ENCODE data around the gene CEP170.
"Not testable (repeated sequence)": the region's sequence is repeated elsewhere in the genome, so short reads cannot be mapped to it uniquely, and the experiment has no call there.

CEP170 gene

DNA sequence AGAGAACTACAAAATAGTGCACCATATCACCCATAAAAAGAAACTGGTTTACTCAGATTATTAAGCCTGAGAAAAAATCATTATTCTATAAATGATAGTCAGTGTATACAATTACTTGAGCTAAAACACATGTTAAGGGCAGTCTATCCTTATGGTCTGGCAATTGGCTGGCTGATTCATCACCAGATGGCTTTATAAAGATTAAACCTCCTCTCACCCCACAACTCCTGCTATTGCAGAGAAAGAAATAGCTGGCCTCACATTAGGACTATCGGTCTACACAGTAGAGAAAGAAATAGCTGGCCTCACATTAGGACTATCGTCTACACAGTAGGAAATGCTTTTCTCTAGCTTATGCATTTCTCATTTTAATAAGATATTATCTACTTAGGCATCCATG lies 21.2 kb downstream of the CEP170 start:
- DNase-seq = no peak

DNA sequence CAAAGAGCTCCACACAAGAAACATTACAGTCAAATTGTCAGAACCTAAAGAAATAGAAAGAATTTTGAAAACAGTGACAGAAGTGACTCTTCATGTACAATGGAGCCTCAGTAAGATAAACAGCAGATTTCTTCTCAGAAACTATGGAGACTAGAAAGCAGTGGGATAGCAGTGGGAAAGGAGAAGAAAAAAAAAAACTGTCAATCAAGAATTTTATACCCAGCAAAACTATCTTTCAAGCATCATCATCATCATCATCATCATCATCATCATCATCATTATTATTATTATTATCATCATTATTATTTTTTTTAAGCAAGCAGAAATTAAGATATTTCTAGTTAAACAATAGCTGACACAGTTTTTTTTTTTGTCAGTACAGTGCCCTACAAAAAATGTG lies 24.2 kb downstream of the CEP170 start:
- DNase-seq = no peak

DNA sequence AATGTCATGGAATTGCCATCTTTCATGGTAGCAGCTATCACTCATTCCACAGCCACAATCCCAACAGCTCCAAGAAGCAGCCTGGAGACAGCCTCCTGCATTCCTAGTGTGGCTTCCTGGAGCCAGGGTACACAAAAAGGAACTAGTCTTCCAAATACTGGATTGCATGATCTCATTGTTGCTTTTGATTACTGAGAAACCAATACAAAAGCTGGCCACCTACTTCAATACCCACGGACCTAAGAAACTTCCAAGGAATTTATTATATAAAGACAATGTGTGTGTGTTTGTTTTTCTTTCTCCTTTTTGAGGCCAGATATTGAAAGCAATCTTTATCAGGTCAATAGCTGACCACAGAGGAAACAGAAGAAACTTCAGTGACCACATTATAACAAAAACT lies 25.6 kb downstream of the CEP170 start:
- no peak for DNase-seq

DNA sequence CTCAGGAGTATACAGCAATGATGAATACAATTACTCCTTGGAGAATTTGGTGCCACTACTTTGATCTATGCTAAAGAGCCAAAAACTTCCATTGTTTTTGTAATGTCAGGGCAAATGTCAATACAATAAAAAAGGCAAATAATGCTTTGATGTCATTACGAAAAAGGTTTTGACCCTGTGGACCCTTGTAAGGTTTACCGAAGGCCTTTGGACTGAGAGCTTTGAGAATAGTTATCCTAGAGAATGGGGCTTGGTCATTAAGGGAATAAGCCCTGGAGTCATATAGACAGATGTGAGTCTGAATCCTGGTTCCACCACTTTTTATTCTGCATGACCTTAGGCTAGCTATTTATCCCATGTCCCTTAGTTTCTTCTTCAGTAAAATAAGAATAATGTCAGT lies 27.5 kb downstream of the CEP170 start:
- no peak for DNase-seq

DNA sequence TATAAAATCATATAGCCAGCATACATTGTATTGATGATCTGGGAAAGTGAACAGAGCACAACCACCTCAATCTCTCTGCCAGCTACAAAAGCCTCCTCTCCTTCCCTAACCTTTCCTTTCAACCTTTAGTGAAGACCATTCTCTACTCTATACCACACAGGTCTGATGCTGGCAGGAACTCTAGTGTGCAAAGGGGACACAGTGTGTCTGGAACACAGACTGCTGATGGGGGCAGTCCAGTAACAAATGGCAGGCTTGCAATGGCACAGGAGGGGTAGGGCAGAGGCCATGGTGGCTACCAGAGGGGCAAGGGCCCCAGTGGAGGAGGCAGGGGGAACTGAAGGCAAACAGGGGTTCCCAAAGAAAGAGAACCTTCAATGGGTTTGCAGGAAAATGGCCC lies 37.0 kb downstream of the CEP170 start:
- no peak for DNase-seq

DNA sequence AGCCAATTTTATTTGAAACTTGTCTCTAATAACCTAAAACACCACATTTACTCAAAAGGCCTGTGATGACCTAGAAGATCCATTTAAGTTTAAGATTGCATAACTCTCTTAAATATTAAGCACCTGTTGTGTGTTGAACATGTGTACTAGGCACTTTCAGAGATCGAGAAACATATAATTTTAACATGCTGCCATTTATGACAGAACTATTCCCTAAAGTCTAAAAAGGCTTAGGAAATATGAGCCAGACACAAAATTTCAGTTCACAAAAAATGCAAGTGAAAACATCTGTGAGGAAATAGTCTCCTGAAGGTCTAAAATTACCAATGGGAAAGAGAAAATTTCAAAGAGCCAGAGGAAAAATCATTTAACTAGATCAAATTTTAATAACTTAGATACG lies 37.7 kb downstream of the CEP170 start:
- DNase-seq = no peak

DNA sequence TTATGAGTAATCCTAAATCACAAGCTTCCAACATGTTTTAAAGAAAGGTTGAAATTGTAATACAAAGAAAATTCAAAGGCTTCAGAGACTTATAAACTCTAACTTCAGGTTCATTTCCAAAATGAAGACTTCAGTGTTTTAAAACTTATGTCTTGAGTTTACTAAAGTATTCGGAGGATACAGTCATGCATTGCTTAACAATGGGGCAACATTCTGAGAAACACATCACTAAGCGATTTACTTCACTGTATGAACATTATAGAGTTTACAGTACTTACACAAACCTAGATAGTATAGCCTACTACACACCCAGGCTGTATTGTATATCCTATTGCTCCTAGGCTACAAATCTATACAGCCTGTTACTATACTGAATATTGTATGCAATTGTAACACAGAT lies 38.3 kb downstream of the CEP170 start:
- no peak for DNase-seq

DNA sequence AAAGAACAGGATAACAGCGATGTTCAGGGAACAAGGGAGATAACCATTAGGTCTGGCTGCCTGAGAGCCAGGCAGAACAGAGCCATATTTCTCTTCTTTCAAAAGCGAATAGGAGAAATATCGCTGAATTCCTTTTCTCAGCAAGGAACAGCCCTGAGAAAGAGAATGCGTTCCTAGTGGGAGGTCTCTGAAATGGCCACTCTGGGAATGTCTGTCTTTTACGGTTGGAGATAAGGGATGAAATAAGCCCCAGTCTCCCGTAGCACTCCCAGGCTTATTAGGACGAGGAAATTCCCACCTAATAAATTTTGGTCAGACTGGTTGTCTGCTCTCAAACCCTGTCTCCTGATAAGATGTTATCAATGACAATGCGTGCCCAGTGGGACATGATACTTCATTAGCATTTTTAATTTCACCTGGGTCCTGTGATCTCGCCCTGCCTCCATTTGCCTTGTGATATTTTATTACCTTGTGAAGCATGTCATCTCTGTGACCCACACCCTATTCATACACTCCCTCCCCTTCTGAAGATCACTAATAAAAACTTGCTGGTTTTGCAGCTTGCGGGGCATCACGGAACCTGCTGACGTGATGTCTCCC lies 39.7 kb downstream of the CEP170 start:
- DNase-seq = not testable (repeated sequence)

DNA sequence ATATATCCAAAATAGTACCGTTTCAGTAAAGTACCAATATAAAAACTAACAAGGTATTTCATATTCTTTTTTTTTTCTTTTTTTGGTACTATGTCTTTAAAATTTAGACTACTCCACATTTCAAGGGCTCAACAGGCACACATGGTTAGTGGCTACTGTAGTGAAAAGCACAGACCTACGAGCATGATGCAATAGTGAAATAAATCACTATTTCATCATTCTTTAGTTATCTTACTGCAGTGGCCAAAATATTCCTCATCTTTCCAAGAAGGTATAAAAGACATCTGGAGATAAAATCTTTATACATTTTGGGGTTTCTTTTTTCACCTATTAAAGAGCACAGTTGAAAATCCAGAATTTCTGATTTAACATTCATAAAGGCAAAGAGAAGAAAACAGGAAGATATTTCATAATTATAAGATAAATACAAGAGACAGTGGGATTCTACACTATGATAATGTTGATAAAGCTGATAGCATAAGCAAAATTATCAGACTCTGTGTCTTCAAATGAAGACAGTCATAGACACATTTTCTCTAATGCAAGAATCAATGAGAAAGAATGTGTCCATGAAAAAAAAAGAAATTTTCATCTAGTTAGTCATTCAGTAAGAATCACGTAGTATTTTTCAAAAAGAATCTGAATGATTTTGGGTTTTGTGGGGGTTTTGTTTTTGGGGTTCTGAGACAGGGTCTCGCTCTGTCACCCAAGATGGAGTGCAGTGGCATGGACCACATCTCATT lies 41.9 kb downstream of the CEP170 start:
- no peak for DNase-seq

DNA sequence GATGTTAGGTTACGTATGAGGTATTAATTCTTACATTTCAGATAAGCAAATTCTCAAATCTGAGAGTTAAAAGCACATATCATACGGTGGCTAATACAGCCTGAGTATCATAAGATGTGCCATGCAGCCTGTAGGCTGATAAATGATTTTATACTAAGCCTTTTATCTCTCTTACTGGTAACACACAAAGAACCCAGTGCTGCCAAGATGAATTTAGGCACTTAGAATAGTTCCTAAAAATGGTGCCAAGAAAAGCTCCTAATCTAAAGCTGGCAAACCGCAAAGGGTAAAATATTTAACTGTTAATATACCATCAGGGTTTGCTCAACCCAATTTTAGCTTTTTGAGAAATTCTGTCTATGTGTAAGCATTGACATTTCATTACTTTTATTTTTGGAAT lies 43.1 kb downstream of the CEP170 start:
- DNase-seq = not testable (repeated sequence)

DNA sequence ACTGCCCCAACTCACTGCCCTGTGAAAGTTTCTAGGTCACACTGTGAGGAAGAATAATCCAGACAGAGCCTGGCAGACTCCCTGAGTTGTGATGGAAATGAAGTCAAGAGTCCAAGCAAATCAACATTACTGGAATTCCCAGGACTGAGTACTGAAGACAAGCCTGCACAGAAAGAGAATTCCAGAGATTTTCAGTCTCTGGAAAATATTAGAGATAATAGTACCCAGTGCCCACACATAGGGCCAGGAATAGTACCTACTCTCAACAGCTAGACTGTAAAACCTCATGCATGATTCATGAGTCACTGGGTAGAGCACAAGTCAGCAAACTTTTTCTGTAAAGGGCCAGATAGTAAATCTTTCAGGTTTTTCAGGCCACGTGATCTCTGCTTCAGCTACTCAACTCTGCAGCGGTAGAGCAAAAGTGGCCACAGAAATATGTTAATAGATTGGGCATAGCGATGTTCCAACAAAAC lies 50.0 kb downstream of the CEP170 start:
- not testable (repeated sequence) for DNase-seq

DNA sequence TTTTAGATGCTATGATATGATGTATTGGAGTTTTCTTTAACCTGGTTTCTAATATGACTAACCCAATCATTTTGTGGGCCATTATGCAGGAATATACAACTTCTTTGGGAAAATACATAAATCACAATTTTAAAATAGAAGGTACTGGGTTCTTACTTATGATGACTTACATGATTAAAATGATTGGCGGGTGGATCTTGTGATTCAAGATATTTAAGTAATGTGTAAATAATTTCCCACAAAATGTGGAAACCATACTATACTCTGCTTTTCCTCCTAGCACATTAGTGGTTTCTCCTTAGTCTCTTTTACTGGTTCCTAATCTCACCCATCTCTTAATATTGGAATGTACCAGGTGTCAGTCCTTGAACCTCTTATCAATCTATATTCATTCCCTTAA lies 50.7 kb downstream of the CEP170 start:
- not testable (repeated sequence) for DNase-seq

DNA sequence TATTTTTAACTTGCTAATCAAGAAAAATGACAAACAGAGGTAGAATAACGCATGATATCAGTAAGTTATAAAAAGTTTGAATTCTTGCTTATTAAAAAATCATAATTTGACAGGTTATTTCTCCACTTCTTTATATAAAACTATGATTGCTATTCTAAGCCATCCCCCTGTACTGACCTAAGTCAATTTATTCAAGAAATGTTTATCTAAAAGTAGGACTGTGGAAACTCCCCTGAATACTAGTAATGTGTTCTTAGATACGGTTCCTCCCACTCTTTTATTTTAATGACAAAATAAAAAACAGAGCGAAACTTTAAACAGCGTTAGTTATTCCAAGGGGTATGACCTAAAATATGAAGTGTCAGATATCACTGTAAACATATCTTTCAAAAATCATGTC lies 51.9 kb downstream of the CEP170 start:
- DNase-seq = not testable (repeated sequence)

DNA sequence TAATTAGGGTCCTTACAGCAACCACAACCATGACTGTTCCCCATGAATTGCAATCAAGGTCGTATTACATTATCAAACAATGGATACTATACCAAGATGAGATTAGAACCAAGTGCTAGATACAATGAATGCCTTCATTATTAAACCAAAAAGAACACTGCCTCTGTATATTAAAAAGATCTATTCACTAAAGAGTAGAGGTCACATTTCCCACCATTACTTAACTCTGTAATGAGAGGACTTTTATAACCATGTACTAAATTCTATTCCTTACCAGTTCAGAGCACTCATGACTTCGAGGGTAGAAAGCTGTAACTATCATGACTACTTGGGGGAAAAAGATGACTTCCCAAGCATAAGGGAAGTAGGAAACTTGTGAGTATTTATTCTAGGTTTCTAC lies 53.8 kb downstream of the CEP170 start:
- not testable (repeated sequence) for DNase-seq

DNA sequence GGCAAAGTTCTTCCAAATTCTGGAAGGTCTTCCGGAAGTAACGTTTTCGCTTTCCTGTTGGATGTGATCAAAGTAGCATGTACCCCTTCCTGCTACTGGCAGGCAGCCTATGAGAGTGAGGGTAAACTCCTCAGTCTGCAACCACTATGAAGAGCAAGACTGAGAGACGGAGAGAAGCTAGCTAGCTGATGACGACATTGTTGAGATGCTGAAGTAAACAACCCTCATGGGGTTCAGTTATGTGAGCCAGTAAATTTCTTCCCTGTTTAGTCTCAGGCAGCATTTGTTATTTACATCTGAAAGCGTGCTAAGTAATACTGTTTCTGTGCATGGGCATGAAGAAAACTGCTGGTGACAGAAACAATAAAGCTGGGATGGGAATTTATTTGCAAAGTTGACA lies 57.6 kb downstream of the CEP170 start:
- not testable (repeated sequence) for DNase-seq

DNA sequence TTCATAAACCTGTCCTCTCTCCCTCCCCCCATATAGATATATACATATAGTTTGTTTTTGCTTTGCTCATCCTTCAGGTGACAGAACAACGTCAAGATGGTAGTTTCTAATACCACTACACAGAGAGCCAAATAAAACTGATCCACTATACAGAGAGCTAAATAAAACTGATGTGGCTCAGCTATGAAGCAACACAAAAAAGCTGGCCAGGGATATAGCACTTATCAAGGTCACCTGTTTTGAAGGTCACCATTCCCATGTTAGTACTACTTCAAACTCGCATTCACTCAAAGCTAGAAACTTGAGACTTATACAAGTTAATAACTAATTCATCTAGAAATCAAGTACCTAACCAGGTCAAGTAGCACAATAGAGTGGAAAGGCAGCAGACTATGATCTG lies 61.8 kb downstream of the CEP170 start:
- DNase-seq = not testable (repeated sequence)

DNA sequence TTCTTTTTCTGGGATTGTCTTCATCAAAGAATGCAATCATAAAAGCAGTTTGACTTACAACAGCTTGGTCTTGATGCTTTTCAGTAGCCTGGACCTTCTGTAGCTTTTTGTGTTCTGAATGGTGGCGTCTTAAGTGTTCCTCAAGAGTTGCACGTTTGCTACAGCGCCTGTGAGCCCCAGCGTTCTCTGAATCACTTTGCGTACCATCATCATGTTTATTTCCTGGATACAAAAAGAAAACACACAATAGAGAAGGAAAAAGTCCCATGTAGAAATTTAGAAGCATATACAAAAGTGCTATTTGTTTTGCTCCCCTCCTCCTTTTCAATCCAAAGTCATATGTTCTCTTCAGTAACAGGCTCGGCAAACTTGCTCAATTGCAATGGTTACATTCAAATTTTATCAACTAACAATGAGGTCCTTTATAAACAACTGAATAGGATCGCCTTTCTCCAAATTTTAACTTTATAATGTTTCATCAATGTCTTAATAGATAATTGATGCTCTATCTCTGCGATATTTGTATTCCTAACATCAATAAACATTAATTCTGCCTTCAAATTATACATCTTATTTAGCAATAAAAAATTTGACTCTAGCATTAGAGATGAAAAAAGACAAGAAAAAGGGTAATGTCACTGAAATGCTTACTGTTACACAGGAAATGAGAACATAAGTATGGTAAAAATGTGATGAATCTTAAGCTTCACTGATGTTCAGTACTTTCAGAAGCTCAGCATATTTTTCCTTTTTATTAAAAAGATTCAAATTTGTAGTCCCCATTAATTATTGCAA lies 68.7 kb downstream of the CEP170 start:
- DNase-seq = not testable (repeated sequence)

DNA sequence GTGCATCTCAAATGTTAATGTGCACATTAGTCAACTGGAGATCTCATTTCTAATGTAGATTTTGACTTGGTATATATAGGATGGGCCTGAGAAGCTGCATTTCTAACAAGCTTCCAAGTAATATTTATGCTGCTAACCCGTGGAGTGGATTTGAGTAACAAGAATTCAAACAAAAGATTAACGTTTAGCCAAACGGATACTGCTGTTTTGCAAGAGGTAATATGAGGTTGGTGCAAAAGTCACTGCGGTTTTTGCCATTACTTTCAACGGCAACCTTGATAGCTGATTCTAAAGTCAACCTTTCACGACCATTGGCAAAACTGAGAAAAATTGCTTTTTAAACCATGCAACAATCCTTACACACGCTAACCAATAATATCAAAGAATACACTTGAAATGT lies 70.3 kb downstream of the CEP170 start:
- not testable (repeated sequence) for DNase-seq

DNA sequence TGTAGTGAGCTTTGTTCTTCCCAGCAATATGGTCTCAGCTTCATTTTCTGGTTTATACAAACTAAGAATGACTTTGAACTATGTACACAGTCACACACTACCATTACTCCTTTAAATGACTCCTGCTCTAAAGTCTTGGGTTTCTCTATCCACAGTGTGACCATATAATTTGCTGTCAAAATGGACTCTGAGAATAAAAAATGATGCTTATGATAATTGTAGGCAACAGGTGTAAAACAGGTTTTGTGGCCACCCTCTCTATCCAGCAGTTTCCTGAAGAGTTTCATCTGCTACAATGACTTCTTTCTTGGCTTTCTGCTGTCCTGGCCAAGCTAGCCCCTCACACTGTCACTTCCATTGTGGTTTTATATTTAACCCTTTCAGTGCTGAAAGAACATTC lies 71.4 kb downstream of the CEP170 start:
- DNase-seq = not testable (repeated sequence)

DNA sequence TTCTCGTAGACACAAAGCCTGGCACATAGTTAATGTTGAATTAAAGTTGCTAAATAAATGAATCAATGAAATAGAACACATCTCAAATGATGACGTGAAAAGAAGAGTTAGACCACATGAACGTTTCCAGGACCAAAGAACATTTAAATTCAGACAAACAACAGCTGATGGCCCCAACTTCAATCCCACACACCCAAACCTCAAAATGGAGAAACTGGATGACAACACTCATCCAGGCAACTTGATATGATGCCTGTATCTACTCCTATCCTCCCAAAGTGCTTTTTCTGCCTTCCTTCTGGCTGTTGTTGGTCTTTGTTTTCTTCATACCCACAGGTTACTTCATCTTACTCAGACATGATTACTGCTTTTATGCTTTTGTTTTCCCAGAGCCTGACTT lies 71.9 kb downstream of the CEP170 start:
- DNase-seq = not testable (repeated sequence)

DNA sequence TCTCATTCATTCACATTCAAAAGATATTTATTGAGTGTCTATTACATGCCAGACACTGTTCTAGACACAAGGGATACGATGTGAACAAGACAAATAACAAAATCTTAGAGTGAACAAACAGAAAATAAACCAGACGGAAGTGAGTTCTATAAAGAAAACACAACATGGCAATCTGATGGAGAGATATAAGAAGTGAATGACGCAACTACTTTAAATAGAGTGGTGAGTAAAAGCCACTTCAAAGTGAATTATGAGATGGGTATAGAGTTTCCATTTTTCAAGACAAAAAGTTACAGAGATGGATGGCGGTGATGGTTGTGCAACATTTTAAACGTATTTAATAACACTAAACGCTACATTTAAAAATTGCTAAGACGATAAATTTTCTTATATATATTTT lies 75.4 kb downstream of the CEP170 start:
- DNase-seq = no peak

DNA sequence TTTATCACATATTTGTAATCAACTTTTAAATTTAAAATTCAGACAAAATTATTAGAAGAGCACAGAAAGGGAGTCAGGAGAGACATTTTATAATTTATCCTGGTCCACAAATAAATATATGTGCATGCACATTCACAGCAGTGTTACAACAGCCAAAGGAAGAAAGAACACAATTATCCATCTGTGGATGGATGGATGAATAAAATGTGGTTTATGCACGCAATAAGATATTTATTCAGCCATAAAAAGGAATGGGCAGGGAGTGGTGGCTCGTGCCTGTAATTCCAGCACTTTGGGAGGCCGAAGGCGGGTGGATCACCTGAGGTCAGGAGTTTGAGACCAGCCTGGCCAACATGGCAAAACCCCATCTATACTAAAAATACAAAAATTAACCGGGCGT lies 77.3 kb downstream of the CEP170 start:
- DNase-seq = not testable (repeated sequence)

DNA sequence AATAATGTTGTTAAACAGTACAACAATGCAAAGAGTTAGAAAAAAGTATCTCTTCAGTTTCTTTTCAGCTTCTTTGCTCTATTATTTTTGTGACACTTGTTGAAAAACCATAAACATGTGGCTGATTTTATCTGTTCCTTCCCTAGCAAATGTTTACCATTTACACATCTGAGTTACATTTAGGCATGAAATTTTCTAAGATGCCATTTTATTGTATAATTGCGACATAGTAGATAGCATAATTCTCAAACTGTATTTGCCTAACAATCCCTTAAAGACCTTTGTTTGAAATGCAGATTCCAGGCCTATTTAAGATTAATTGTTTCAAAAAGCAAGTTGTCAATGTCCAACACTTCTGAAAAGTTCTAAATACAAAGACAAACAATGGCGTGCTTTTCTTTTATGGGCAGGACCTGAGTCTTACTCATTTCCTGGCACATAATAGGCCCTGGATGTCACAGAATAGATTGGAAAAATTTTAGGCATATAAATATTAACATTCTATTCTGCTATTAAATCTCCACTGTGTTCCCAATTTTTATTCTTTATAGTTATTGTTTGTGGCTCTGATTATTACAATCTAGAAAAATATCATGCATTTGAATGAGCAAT lies 81.2 kb downstream of the CEP170 start:
- DNase-seq = not testable (repeated sequence)

Measured in CD4-positive, alpha-beta T cell treated with Interleukin-17A for 4 hours (primary cell).